GM12878 (cell line): Measurements from ENCODE around the gene ZDHHC21. TPM values are rescaled to one million over a fixed set of nuclear protein-coding genes. Genes with fewer than 3 reads are reported as not detected.

Source experiments
- ATAC-seq: fragments of 200-7000 bp; cut with Tn5 transposase; 3 replicates; pipeline ENCODE4 v1.9.1; 2020; ENCODE audit warnings: mild to moderate bottlenecking, moderate library complexity
- BruUV-seq: library from RNA; stranded (reverse); fragments of 400-500 nt; replicated peaks from 2 replicates; lab custom pipeline; 2021; lab: Mats Ljungman, UMichigan
- CTCF ChIA-PET: fragments of 300-600 bp; sonication (Branson Sonifier 250); formaldehyde crosslinking; extraction: SDS; loops from one replicate; lab custom pipeline; 2021; ENCODE audit warnings: inconsistent platforms; lab: Yijun Ruan, JAX
- POLR2A ChIA-PET: fragments of 350-600 bp; formaldehyde crosslinking; extraction: SDS; loops from one replicate; lab custom pipeline; 2021; ENCODE audit warnings: inconsistent platforms; lab: Charles Lee
- RAD21 ChIA-PET: fragments of 300-600 bp; sonication (Branson Sonifier 250); formaldehyde crosslinking; loops from one replicate; lab custom pipeline; 2023; ENCODE audit warnings: antibody characterized with exemption; ENCODE audit not compliant: unreplicated experiment; lab: Charles Lee
- SMC1A ChIA-PET: fragments of 300-600 bp; sonication (Branson Sonifier 250); formaldehyde crosslinking; loops from one replicate; lab custom pipeline; 2023; ENCODE audit not compliant: unreplicated experiment, uncharacterized antibody; lab: Charles Lee
- DNase-seq: peaks from one replicate; pipeline ENCODE4 v3.0.0-alpha.2; 2011; ENCODE audit warnings: low read depth, low spot score
- FAIRE-seq: peaks from 3 replicates; lab custom pipeline; 2011; peaks lifted over from hg19 to GRCh38; lab: Jason Lieb, UNC
- H2AFZ ChIP-seq: 2 replicates; pipeline ENCODE4 v1.6.0; 2011; ENCODE audit warnings: low read depth, low read length, control low read depth; ENCODE audit not compliant: control insufficient read depth
- H3K27ac ChIP-seq: 2 replicates; pipeline ENCODE4 v1.5.1; 2011; ENCODE audit warnings: control low read depth; ENCODE audit not compliant: control insufficient read depth, insufficient read depth
- H3K27me3 ChIP-seq, 2 experiments: replicated peaks in 1 of 2; 2 replicates each; pipeline versions ENCODE4 v1.6.0 to v1.6.1; 2011; ENCODE audit warnings: low read length in 1 of 2; ENCODE audit not compliant: control insufficient read depth in 2 of 2, insufficient read depth in 2 of 2
- H3K36me3 ChIP-seq, 2 experiments: 2 replicates each; pipeline ENCODE4 v1.5.1; 2011; ENCODE audit warnings: low read length in 1 of 2; ENCODE audit not compliant: control insufficient read depth in 2 of 2, insufficient read depth in 2 of 2
- H3K4me1 ChIP-seq: 2 replicates; pipeline ENCODE4 v1.6.1; 2011; ENCODE audit warnings: mild to moderate bottlenecking, low read length, moderate library complexity, mixed read lengths; ENCODE audit not compliant: control insufficient read depth, insufficient read depth
- H3K4me2 ChIP-seq: 2 replicates; pipeline ENCODE4 v1.6.0; 2011; ENCODE audit warnings: control low read depth; ENCODE audit not compliant: control insufficient read depth, insufficient read depth
- H3K4me3 ChIP-seq: fragments of 200-600 bp; sonication (generic); 2 replicates; pipeline ENCODE4 v1.5.1; 2016
- H3K79me2 ChIP-seq: 2 replicates; pipeline ENCODE4 v1.6.0; 2011; ENCODE audit warnings: low read length; ENCODE audit not compliant: control insufficient read depth, insufficient read depth
- H3K9ac ChIP-seq: 2 replicates; pipeline ENCODE4 v1.8.0; 2011; ENCODE audit warnings: low read length, control low read depth, mixed read lengths; ENCODE audit not compliant: control insufficient read depth, insufficient read depth
- H3K9me3 ChIP-seq: replicated peaks from 3 replicates; pipeline ENCODE4 v1.5.1; 2011; ENCODE audit warnings: mild to moderate bottlenecking, low read length; ENCODE audit not compliant: control insufficient read depth, insufficient read depth
- H4K20me1 ChIP-seq: 2 replicates; pipeline ENCODE4 v1.6.0; 2011; ENCODE audit not compliant: control insufficient read depth, insufficient read depth
- ATF7 ChIP-seq: fragments of 450-650 bp; IDR thresholded peaks from 2 replicates; pipeline ENCODE4 v1.6.1; 2016; ENCODE audit warnings: low read depth, mild to moderate bottlenecking
- BCL11A ChIP-seq: IDR thresholded peaks from 2 replicates; pipeline ENCODE4 v1.6.1; 2011; ENCODE audit warnings: low read depth, low read length
- CBX5 ChIP-seq: sonication (generic); IDR thresholded peaks from 2 replicates; pipeline ENCODE4 v1.6.1; 2016; ENCODE audit warnings: low read depth, moderate library complexity, mild to moderate bottlenecking, inconsistent platforms
- CHD2 ChIP-seq: IDR thresholded peaks from 2 replicates; pipeline ENCODE4 v1.6.1; 2011; ENCODE audit warnings: low read depth, low read length, improper control_type of control experiment, borderline replicate concordance
- FOS ChIP-seq: IDR thresholded peaks from 3 replicates; pipeline ENCODE4 v1.6.1; 2011; ENCODE audit warnings: borderline replicate concordance; ENCODE audit not compliant: insufficient read length; ENCODE audit errors: extremely low read depth
- FOXK2 ChIP-seq: fragments of 450-650 bp; IDR thresholded peaks from 2 replicates; pipeline ENCODE4 v1.6.1; 2017; ENCODE audit warnings: mild to moderate bottlenecking, moderate library complexity
- GABPA ChIP-seq: IDR thresholded peaks from 2 replicates; pipeline ENCODE4 v1.6.1; 2014; ENCODE audit warnings: antibody characterized with exemption, low read depth, mild to moderate bottlenecking, inconsistent platforms
- IKZF1 ChIP-seq: fragments of 450-650 bp; conservative IDR thresholded peaks from 2 replicates; pipeline ENCODE4 v1.6.1; 2017; ENCODE audit warnings: antibody characterized with exemption, mild to moderate bottlenecking
- NR2F1 ChIP-seq: fragments of 450-650 bp; conservative IDR thresholded peaks from 2 replicates; pipeline ENCODE4 v1.6.1; 2017; ENCODE audit warnings: mild to moderate bottlenecking
- TCF7 ChIP-seq: IDR thresholded peaks from 2 replicates; pipeline ENCODE4 v1.6.1; 2014; ENCODE audit warnings: antibody characterized with exemption, borderline replicate concordance
- in situ Hi-C: fragments of 300-500 bp; cut with MboI; formaldehyde crosslinking; loops from 9 replicates; pipeline ENCODE4 v1.14.3; 2018; ENCODE audit warnings: mixed read lengths
- intact Hi-C: fragments of 100-400 bp; cut with micrococcal nuclease; formaldehyde crosslinking; loops from one replicate; pipeline ENCODE4 v1.14.2; 2022; ENCODE audit not compliant: unreplicated experiment
- polyA plus RNA-seq, 11 experiments: library from polyadenylated mRNA; depleted of rRNA in 4 of 11; unstranded in 6 of 11; stranded (reverse) in 5 of 11; fragments of >200 nt; fragmentation: Nextera tagmentation in 4 of 11; fragmentation: Illumina TruSeq in 1 of 11; extraction: Ambion mirVana in 4 of 11; extraction: Trizol in 1 of 11; gene quantifications; 1 replicate in 1 of 11; 2 replicates in 10 of 11; pipeline versions ENCODE4 v1.2.1 to v1.2.3, GENCODE V29; 2011 to 2016; ENCODE audit warnings: inconsistent platforms in 2 of 11, missing spikeins in 2 of 11, low read depth in 1 of 11
- total RNA-seq, 4 experiments: library from RNA; depleted of rRNA in 3 of 4; stranded (reverse); fragments of >200 nt in 3 of 4; fragmentation: Illumina TruSeq in 1 of 4; extraction: Trizol in 1 of 4; gene quantifications; 2 replicates each; pipeline versions ENCODE4 v1.2.1 to v1.2.3, GENCODE V29; 2013 to 2021
- TF ChIP-seq, protein P1 (sequence below): fragments of 450-650 bp; IDR thresholded peaks from 2 replicates; pipeline ENCODE4 v1.6.1; 2018; ENCODE audit warnings: borderline replicate concordance, mild to moderate bottlenecking; ENCODE audit not compliant: partially characterized antibody
- TF ChIP-seq, protein P2 (sequence below): fragments of 450-650 bp; IDR thresholded peaks from 2 replicates; pipeline ENCODE4 v1.6.1; 2016; ENCODE audit warnings: mild to moderate bottlenecking, moderate library complexity, borderline replicate concordance
- TF ChIP-seq, protein P3 (sequence below): IDR thresholded peaks from 2 replicates; pipeline ENCODE4 v1.6.1; 2012; ENCODE audit warnings: mild to moderate bottlenecking, low read depth, low read length

The ZDHHC21 gene
- total and polyA plus RNA-seq, 10 of the 15 experiments (the other 5 are each of a cell fraction or from before 2014, with no cell fraction given), result 2.6 to 14.6 (median 9.1) TPM

DNA sequence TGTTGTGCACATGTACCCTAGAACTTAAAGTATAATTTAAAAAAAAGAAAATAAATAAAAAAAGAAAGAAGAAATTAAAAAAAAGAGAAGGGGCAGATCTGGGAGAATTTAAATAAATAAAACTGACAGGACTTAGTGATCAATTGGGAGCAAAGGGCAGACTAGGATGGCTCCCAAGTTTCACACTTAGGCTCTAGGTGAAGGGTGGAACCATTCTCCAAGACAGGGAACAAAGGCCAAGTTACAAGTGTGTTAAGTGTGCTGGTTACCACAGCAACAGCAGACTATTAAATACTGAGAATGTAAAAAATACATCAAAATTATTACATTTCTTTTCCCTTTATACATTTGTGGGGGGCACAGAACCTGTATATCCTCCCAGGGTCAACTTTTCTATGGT is 7.1 kb downstream of the ZDHHC21 start:
- Histone ChIP-seq H3K36me3 (peaks cover 0 to 5% of the 10 kb centered on the region in 2 experiments; a peak in 2 of 4 replicates), H3K27ac (no peak overlapping the region), H3K4me1 (peaks cover 21% of the 10 kb centered on the region), H4K20me1 (no peaks in the 10 kb centered on the region), H3K9ac (no peak overlapping the region), H2AFZ (no peak overlapping the region), H3K4me2 (no peak overlapping the region), H3K4me3 (no peak overlapping the region), H3K79me2 (peaks cover 19% of the 10 kb centered on the region), H3K27me3 (no peaks in the 10 kb centered on the region), H3K9me3 (peaks cover 1% of the 10 kb centered on the region; the same call in 2 of the 3 replicates)
- ATAC-seq (no peak), DNase-seq (no peak), FAIRE-seq (no peak)
- BruUV-seq, result no TSS peak
- POLR2A ChIA-PET, result no interaction called here
- intact Hi-C loops, result no loop called here
- in situ Hi-C loops, result no loop called here
- CTCF ChIA-PET, result interaction anchor here (1.2 to 5.5 kb wide), 2 partner anchors 33 to 55 kb away, joined by 3 to 20 read pairs; no protein-coding TSS in a partner anchor
- RAD21 ChIA-PET, result no interaction called here
- SMC1A ChIA-PET, result interaction anchor here (3.6 kb wide), 1 partner anchor 10 kb away, joined by 25 read pairs; no protein-coding TSS in a partner anchor
- TF ChIP-seq CBX5 (no peak), IKZF1 (no peak), ATF7 (no peak), NR2F1 (no peak), CHD2 (no peak), FOXK2 (no peak), GABPA (no peak), TCF7 (no peak), FOS (no peak), BCL11A (no peak)
- TF ChIP-seq, protein P1, sequence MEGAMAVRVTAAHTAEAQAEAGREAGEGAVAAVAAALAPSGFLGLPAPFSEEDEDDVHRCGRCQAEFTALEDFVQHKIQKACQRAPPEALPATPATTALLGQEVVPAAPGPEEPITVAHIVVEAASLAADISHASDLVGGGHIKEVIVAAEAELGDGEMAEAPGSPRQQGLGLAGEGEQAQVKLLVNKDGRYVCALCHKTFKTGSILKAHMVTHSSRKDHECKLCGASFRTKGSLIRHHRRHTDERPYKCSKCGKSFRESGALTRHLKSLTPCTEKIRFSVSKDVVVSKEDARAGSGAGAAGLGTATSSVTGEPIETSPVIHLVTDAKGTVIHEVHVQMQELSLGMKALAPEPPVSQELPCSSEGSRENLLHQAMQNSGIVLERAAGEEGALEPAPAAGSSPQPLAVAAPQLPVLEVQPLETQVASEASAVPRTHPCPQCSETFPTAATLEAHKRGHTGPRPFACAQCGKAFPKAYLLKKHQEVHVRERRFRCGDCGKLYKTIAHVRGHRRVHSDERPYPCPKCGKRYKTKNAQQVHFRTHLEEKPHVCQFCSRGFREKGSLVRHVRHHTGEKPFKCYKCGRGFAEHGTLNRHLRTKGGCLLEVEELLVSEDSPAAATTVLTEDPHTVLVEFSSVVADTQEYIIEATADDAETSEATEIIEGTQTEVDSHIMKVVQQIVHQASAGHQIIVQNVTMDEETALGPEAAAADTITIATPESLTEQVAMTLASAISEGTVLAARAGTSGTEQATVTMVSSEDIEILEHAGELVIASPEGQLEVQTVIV, result no peak
- TF ChIP-seq, protein P2, sequence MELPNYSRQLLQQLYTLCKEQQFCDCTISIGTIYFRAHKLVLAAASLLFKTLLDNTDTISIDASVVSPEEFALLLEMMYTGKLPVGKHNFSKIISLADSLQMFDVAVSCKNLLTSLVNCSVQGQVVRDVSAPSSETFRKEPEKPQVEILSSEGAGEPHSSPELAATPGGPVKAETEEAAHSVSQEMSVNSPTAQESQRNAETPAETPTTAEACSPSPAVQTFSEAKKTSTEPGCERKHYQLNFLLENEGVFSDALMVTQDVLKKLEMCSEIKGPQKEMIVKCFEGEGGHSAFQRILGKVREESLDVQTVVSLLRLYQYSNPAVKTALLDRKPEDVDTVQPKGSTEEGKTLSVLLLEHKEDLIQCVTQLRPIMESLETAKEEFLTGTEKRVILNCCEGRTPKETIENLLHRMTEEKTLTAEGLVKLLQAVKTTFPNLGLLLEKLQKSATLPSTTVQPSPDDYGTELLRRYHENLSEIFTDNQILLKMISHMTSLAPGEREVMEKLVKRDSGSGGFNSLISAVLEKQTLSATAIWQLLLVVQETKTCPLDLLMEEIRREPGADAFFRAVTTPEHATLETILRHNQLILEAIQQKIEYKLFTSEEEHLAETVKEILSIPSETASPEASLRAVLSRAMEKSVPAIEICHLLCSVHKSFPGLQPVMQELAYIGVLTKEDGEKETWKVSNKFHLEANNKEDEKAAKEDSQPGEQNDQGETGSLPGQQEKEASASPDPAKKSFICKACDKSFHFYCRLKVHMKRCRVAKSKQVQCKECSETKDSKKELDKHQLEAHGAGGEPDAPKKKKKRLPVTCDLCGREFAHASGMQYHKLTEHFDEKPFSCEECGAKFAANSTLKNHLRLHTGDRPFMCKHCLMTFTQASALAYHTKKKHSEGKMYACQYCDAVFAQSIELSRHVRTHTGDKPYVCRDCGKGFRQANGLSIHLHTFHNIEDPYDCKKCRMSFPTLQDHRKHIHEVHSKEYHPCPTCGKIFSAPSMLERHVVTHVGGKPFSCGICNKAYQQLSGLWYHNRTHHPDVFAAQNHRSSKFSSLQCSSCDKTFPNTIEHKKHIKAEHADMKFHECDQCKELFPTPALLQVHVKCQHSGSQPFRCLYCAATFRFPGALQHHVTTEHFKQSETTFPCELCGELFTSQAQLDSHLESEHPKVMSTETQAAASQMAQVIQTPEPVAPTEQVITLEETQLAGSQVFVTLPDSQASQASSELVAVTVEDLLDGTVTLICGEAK, result no peak
- TF ChIP-seq, protein P3, sequence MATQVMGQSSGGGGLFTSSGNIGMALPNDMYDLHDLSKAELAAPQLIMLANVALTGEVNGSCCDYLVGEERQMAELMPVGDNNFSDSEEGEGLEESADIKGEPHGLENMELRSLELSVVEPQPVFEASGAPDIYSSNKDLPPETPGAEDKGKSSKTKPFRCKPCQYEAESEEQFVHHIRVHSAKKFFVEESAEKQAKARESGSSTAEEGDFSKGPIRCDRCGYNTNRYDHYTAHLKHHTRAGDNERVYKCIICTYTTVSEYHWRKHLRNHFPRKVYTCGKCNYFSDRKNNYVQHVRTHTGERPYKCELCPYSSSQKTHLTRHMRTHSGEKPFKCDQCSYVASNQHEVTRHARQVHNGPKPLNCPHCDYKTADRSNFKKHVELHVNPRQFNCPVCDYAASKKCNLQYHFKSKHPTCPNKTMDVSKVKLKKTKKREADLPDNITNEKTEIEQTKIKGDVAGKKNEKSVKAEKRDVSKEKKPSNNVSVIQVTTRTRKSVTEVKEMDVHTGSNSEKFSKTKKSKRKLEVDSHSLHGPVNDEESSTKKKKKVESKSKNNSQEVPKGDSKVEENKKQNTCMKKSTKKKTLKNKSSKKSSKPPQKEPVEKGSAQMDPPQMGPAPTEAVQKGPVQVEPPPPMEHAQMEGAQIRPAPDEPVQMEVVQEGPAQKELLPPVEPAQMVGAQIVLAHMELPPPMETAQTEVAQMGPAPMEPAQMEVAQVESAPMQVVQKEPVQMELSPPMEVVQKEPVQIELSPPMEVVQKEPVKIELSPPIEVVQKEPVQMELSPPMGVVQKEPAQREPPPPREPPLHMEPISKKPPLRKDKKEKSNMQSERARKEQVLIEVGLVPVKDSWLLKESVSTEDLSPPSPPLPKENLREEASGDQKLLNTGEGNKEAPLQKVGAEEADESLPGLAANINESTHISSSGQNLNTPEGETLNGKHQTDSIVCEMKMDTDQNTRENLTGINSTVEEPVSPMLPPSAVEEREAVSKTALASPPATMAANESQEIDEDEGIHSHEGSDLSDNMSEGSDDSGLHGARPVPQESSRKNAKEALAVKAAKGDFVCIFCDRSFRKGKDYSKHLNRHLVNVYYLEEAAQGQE, result no peak
